Smooth muscle cell of the pulmonary artery (primary cell): ENCODE results near the gene SAAL1. TPM values are rescaled to one million over a fixed set of nuclear protein-coding genes. Genes with fewer than 3 reads are reported as not detected.

Experiments used
- total RNA-seq: library from RNA; depleted of rRNA; stranded (reverse); fragments of >200 nt; gene quantifications from 2 replicates; pipeline ENCODE4 v1.2.3, GENCODE V29; 2014

The SAAL1 gene, protein sequence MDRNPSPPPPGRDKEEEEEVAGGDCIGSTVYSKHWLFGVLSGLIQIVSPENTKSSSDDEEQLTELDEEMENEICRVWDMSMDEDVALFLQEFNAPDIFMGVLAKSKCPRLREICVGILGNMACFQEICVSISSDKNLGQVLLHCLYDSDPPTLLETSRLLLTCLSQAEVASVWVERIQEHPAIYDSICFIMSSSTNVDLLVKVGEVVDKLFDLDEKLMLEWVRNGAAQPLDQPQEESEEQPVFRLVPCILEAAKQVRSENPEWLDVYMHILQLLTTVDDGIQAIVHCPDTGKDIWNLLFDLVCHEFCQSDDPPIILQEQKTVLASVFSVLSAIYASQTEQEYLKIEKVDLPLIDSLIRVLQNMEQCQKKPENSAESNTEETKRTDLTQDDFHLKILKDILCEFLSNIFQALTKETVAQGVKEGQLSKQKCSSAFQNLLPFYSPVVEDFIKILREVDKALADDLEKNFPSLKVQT
- 7.1 and 11.1 TPM in 2 replicates for total RNA-seq

GRCh38 chr11:18105802-18106574, at the start of gene SAAL1:
Gene SAAL1 (minus strand): TSS chr11:18106082. CDS start chr11:18106041, 41 bp downstream.

GRCh38 chr11:18132341-18132740, 26.5 kb upstream of the SAAL1 start, which contains the start of gene MRGPRX3:
Gene MRGPRX3 (plus strand): TSS chr11:18132571. CDS start chr11:18137203, 4,632 bp downstream.

GRCh38 chr11:18046116-18046777, 59.6 kb downstream of the SAAL1 start, which contains the start of gene TPH1:
Gene TPH1 (minus strand): TSS chr11:18046269. CDS start chr11:18040762, 5,507 bp downstream.

Other genes starting within 250 kb of the SAAL1 start
- gene SERGEF, start 93.0 kb downstream of the SAAL1 start, total RNA-seq, result 22.0 and 22.1 TPM in 2 replicates
- gene TPH1, start 59.8 kb downstream of the SAAL1 start, total RNA-seq, result 0.03 and 0.07 TPM in 2 replicates
- not detected in 2 replicates for gene MRGPRX3, start 26.5 kb upstream of the SAAL1 start, total RNA-seq
- gene MRGPRX4, start 66.8 kb upstream of the SAAL1 start, total RNA-seq, result not detected in 2 replicates
- gene SAA4, start 130.7 kb upstream of the SAAL1 start, total RNA-seq, result not detected in 2 replicates
- 0.46 and 40.6 TPM in 2 replicates for gene SAA2, start 142.6 kb upstream of the SAAL1 start, total RNA-seq
- gene SAA1, start 160.2 kb upstream of the SAAL1 start, total RNA-seq, result 28.7 TPM in 1 of 2 replicates, not detected in the other
- 47.5 and 48.2 TPM in 2 replicates for gene HPS5, start 216.1 kb upstream of the SAAL1 start, total RNA-seq
- 58.8 and 64.6 TPM in 2 replicates for gene GTF2H1, start 216.5 kb upstream of the SAAL1 start, total RNA-seq